Endothelial cell (in vitro differentiated cells): Measurements from ENCODE around the gene TAF1B. TPM values are rescaled to one million over a fixed set of nuclear protein-coding genes. Genes with fewer than 3 reads are reported as not detected.

Experiments
- DNase-seq: peaks from one replicate; pipeline ENCODE4 v3.0.0; 2021; ENCODE audit warnings: low spot score
- H3K27ac Mint-ChIP-seq: one replicate; pipeline ENCODE4 v1.8.0; 2021; ENCODE audit warnings: mixed read lengths, inconsistent platforms; ENCODE audit not compliant: unreplicated experiment
- H3K27me3 Mint-ChIP-seq: one replicate; pipeline ENCODE4 v1.8.0; 2021; ENCODE audit warnings: mild to moderate bottlenecking, moderate library complexity, mixed read lengths, inconsistent platforms; ENCODE audit not compliant: unreplicated experiment
- H3K36me3 Mint-ChIP-seq: one replicate; pipeline ENCODE4 v1.8.0; 2021; ENCODE audit warnings: mild to moderate bottlenecking, low read depth, mixed read lengths, inconsistent platforms; ENCODE audit not compliant: unreplicated experiment
- H3K4me1 Mint-ChIP-seq: one replicate; pipeline ENCODE4 v1.8.0; 2021; ENCODE audit warnings: mild to moderate bottlenecking, mixed read lengths, inconsistent platforms; ENCODE audit not compliant: unreplicated experiment
- H3K4me3 Mint-ChIP-seq: one replicate; pipeline ENCODE4 v1.8.0; 2021; ENCODE audit warnings: mild to moderate bottlenecking, mixed read lengths, inconsistent platforms; ENCODE audit not compliant: unreplicated experiment
- H3K9me3 Mint-ChIP-seq: one replicate; pipeline ENCODE4 v1.8.0; 2021; ENCODE audit warnings: mixed read lengths, inconsistent platforms; ENCODE audit not compliant: unreplicated experiment
- CTCF ChIP-seq: fragments of 200-600 bp; sonication (generic); IDR thresholded peaks from one replicate; pipeline ENCODE4 v1.5.0; 2021; ENCODE audit warnings: antibody characterized with exemption; ENCODE audit not compliant: unreplicated experiment
- total RNA-seq: library from RNA; stranded (reverse); fragmentation: NEBNext Ultra II Directional; extraction: Animal tissue kit (Norgen Biotek cat#: 25700); gene quantifications from one replicate; pipeline ENCODE4 v1.2.1, GENCODE V29; 2021; ENCODE audit not compliant: unreplicated experiment

Gene TAF1B
- total RNA-seq, 1 donor from 2014 or later = 19.5 TPM

GRCh38 chr2:9808334-9809063 lies 34.8 kb upstream of the TAF1B start:
- peaks cover 7% of the 10 kb centered on the region for H3K27me3 Mint-ChIP-seq
- H3K4me1 Mint-ChIP-seq = peaks cover 4% of the 10 kb centered on the region
- H3K4me3 Mint-ChIP-seq = no peak overlapping the region
- no peaks in the 10 kb centered on the region for H3K36me3 Mint-ChIP-seq
- no peak for DNase-seq
- H3K27ac Mint-ChIP-seq = no peak overlapping the region
- H3K9me3 Mint-ChIP-seq = no peaks in the 10 kb centered on the region
- no peak for TF ChIP-seq CTCF

- DNase-seq = no peak
- H3K27ac Mint-ChIP-seq = no peak overlapping the region
- no peak overlapping the region for H3K4me3 Mint-ChIP-seq
- TF ChIP-seq CTCF = no peak
- H3K4me1 Mint-ChIP-seq = peaks cover 6% of the 10 kb centered on the region
- peaks cover 7% of the 10 kb centered on the region for H3K27me3 Mint-ChIP-seq
- no peaks in the 10 kb centered on the region for H3K36me3 Mint-ChIP-seq
- no peaks in the 10 kb centered on the region for H3K9me3 Mint-ChIP-seq
Observed at GRCh38 chr2:9809064-9809356, 34.3 kb upstream of the TAF1B start.

DNA sequence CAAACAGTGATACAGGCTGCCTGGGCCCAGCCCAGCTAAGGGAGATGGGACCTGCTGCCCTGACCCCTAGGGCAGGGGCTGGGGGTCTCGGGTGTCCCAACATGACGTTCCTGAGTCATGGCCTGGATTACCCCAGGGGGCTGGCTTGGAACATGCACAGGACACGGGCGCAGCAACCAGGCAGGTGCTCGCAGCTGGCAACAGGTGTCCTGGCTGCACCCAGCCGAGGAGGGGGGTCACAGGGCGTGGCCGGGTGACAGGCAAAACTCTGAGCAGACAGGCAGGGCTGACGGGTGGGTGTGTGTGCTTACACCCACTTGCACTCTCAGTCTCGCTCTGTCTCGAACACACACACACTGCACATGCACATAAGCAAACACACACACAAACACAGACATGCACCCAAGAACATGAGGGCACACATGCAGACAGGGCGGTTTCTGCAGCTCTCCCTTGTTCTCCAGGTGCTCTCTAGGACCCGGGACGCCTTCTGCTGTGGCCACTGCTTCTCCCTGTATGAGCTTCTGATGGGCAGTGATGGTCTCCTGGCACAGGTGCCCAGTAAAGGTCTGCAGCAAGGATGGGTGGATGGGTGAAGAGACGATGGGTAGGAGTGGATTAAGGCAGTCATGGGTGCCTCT lies 33.7 kb upstream of the TAF1B start:
- Mint-ChIP-seq H3K9me3 (no peaks in the 10 kb centered on the region), H3K27ac (no peak overlapping the region), H3K36me3 (no peaks in the 10 kb centered on the region), H3K27me3 (peaks cover 7% of the 10 kb centered on the region), H3K4me3 (no peak overlapping the region), H3K4me1 (peaks cover 6% of the 10 kb centered on the region)
- DNase-seq = no peak
- TF ChIP-seq CTCF = no peak

DNA sequence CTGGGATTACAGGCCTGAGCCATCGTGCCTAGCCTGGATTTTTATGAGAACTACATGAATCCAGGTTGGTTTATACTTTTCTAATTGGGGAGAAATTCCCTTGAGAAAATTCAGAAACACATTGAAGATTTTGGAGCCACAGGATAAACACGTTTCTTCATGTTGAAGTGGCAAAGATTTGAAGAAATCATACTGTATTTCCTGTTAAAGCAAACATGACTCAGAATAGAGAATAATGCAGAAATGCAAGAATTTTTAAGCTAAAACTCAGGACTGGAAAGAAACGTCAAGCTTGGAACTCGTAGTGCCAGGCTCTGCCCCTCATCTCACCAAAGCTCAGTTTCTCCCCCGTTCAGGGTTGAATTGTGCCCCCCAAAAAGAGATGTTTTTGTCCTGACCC lies 32.1 kb upstream of the TAF1B start:
- Mint-ChIP-seq H3K4me3 (no peak overlapping the region), H3K27ac (no peak overlapping the region), H3K4me1 (peaks cover 6% of the 10 kb centered on the region), H3K27me3 (peaks cover 7% of the 10 kb centered on the region), H3K36me3 (no peaks in the 10 kb centered on the region), H3K9me3 (no peaks in the 10 kb centered on the region)
- TF ChIP-seq CTCF = no peak
- DNase-seq = no peak
